ENCODE data around the gene PKP3.

GRCh38 chr11:413120-414081 is 19.4 kb downstream of the PKP3 start:
- TF ChIP-seq POLR2AphosphoS5 (IDR thresholded peaks at IDR 0.05) (no peak), CTCF (IDR thresholded peaks at IDR 0.05) (no peak), POLR2A (IDR thresholded peaks at IDR 0.05) (no peak)

Data from breast epithelium (tissue), 3 donors.